NCI-H2227 (cell line): ENCODE measurements around the gene WWOX.

Experiments
- DNase-seq: peaks from one replicate; lab custom pipeline; 2025; ENCODE audit not compliant: unreplicated experiment; lab: John Stamatoyannopoulos, UW

The WWOX gene

GRCh38 chr16:78812582-78812981, 713.1 kb downstream of the WWOX start:
- DNase-seq, result no peak

DNA sequence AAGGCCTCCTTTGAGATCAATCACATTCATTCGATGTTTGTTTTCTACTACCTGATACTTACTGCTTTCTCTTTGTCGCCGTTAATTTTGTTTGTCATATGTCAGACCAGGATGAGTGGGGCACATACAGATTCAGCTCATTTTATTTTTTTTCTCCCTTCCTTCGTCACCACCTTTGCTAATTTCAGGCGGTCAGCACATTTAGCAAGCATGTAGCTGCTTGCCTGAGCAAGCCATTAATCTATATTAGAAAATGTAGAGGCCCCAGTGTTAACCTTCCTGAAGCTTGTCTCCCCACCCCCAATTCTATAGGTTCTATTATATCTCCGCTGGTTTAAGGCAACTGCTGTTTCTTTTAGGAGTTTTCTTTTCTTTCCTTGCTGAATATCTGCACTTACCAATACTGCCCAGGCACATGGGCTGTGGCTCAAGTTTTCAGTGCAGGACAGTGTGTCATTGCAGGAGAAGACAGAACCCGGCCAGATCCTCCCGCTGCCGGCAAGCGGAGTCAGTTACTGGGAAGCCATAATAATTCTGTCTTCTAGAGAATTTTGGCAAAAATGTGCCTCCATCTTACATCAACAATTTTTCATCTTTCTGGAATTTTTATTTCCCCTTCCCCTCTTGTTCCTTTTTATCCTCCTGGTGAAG, 714.3 kb downstream of the WWOX start:
- DNase-seq, result peak; percentile 29

- no peak for DNase-seq
Observed at GRCh38 chr16:78815713-78816112, 716.3 kb downstream of the WWOX start.

- DNase-seq, result no peak
Observed at GRCh38 chr16:78816499-78817195, 717.2 kb downstream of the WWOX start.

DNA sequence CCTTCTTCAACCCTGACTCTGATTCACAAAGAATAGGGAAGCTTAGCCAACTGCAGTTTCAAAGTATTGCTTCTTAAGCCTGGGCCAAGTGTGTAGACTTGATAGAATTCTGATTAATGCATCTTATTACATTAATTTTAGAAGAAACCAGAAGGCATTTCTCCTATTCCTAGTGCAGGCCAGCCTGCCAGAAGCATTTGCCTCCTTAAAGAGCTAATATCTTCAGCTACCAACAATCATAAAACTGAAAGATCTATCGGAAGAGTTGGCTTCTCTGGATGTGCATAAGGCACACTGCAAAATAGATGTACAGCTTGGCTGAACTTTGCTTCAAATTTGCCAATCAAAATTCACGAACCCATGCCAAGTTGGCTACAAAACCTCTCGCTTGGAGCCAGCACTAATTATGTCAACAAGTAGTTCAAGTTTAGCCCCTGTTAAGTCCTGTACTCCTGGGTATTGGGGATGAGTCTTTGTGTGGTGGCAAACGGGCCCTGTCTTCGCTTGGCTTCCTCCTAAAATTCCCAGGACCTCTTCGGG, 717.8 kb downstream of the WWOX start:
- DNase-seq, result no peak

- DNase-seq, result no peak
Observed at GRCh38 chr16:78821335-78821734, 721.9 kb downstream of the WWOX start.

DNA sequence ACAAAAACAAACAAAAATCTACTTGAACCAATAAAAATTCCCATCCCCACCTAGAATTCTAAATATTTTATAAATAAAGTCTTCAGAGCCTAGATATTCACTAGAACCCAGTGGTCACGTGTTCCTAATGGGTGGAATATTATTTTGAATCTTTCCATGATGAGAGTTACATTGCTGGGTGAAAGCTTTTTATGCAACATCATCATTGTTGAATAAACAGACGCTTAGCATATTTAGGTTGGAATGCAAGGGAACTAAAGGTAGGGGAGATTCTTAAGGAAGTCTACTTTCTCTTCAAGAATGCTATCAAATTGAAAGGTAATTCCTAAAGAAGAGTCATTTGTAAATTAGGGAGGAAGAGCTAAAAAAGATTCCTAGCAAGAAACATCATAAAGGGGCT, 723.1 kb downstream of the WWOX start:
- no peak for DNase-seq

GRCh38 chr16:78823027-78823426, 723.6 kb downstream of the WWOX start:
- peak; percentile 12 for DNase-seq

- DNase-seq, result no peak
Observed at GRCh38 chr16:78829280-78829679, 729.8 kb downstream of the WWOX start.

GRCh38 chr16:78830599-78830998, 731.1 kb downstream of the WWOX start:
- DNase-seq, result peak; percentile 30

DNA sequence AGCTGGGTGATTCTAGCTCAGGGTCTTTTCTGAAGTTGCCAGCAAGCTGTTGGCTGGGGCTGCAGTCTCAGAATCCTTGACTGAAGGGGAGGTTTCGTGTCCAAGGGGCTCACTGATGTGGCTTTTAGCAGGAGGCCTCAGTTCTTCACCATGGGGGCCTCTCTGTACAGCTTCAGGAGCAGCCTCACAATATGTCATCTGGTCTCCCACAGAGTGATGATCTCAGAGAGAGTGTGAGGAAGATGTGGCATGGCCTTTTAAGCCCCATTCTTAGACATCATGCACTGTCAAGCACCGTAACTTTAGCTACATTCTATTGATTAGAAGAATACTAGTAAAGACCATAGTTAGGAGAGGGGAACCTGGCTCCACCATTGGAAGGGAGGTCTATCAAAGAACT, 732.6 kb downstream of the WWOX start:
- no peak for DNase-seq

DNA sequence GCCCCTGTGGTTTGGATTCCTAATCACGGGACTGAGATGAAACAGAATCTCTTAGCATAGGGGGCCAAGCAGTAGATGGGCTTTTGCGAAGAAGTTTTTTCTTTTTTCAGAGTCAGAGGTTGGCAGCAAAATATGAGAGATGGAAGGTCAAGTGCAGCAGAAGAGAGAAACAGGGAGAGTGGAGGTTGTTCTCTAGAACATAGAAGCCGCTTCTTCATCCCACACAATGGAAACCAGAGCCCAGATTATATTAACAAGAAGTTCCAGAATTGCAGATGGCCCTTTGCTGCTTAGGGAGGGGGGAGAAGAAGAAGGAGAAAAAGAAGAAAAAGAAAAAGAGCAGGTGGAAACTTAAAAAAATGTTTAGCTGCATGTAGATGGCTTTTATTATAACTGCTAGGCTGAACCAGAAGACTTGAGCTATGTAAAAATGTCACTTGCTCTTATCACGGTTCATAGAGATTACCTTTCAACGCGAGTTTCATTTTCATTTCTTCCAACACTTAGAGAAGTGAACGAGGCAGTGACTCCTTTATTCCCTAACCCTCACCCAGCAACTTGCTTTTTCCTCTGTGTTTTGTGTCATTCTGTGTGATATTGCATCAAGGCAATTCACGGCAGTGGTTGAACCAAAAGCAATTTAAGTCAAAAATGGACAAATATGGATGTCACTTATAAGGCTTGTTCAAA, 737.5 kb downstream of the WWOX start:
- DNase-seq, result no peak

GRCh38 chr16:78837706-78838105, 738.3 kb downstream of the WWOX start:
- no peak for DNase-seq

DNA sequence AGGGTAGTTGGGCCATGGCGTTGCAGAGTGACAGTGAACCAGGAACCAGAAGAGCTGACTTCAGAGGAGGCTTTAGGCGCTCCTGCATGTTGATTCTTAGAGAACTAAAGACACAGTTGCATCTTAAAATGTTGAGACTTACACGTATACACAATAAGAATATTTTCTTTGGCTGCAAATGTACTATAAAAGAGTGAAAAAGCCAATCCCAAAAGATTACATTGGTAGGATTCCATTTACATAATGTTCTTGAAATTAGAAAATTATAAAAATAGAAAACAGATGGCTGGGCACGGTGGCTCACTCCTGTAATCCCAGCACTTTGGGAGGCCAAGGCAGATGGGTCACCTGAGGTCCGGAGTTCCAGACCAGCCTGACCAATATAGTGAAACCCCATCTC, 738.8 kb downstream of the WWOX start:
- DNase-seq, result no peak

GRCh38 chr16:78842950-78843349, 743.5 kb downstream of the WWOX start:
- no peak for DNase-seq

DNA sequence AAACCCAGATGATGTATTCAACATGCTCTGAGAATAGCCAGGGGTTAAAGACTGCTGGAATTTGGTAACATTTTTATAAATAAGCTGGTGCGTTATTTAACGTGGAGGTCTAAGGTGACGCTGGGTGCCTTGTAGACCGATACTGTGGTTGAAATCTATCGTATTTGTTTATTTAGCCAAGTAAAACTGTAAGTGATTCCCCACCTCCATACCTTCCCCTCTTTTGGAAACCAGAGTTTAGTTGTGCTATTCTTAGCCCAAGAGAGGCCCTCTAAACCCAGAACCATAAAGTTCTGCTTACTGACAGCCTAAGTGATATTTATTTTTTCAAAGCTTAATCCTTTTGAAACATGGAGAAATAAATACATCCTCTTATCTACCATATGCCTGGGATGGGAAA, 744.5 kb downstream of the WWOX start:
- no peak for DNase-seq

DNA sequence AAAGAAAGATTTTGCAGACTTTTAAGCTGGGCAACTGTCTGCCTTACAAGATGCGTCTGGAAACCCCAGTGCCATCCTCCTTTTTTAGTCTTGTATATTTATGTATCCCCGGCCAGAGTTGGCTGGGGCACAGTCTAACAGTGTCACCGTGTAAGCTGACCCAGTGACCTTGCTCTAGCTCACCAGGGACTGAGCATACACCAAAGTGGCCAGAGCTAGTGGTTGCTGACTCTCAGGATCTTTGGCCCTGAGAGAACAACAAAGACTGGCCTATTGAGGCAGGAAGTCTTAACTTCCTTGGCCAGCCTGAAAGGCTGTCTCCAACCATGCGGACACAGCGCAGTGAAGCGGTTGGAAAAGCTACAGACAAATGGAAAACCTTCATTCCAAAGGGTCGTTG, 745.2 kb downstream of the WWOX start:
- DNase-seq, result peak; percentile 43

DNA sequence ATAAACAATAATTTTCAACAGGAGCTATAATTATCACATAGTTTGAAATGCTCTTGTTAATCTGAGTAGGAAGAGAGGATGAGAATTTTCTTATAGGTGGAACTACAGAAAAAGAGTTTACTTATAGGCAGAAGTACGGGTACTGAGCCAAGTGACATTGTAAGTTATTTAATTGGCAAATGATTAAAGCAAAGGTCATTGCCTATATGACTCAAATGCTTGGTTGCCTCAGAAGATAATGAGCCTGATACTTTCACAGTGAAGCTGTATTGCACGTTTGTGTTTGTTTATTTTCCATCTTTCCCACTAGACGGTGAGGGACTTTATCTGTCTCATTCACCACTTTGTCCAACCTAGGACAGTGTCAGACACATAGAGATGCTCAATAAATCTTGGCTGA, 751.8 kb downstream of the WWOX start:
- DNase-seq, result no peak

DNA sequence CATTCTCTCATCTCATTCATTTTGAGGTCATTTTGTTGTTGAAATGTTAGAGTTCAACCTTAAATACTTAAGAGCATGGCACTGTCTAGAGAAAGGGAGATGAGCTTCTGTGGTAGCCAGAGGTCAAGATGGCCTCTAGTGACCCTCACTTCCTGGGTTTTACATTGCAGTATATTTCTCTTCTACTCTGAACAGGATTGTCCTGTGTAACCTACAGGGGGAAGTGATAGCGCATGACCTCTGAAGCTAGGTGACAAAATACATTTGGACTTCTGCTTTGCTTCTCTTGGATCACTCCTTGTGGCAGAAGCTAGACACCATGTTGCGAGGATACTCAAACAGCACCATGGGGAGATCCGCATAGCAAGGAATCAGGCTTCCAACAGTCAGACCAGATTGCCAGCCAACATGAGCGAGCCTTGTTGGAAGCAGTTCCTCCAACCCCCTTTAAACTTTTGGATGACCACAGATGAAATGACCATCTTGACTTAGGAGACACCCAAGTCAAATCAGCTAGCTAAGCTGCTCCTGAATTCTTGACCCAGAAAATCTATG, 752.7 kb downstream of the WWOX start:
- no peak for DNase-seq

- no peak for DNase-seq
Observed at GRCh38 chr16:78862022-78862421, 762.6 kb downstream of the WWOX start.

DNA sequence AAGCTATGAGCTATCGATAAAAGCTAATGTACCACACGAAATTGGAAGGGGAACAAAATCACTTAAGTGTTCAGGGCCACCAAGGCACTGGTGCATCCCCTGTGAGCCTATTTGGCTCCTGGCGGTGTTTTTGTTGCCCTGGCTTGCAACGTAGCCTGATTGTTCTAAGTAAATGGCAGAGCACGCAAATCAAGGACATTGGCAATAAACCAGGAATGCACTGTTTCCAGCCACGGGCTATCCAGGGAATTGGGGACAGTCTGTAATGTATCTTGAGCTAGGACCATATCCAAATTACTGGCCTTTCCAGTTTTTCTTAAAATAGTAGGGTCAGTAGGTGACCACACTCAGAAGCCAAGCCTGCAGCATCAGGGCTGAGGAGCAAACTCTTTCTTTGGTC, 767.1 kb downstream of the WWOX start:
- DNase-seq, result no peak

- no peak for DNase-seq
Observed at GRCh38 chr16:78869492-78869891, 770.0 kb downstream of the WWOX start.
